Sigmoid colon (tissue), 4 donors: ENCODE measurements around the gene C6orf89.

ENCODE experiments used
- CTCF ChIP-seq, 4 experiments: fragments of 450-650 bp in 3 of 4; fragments of 200-600 bp in 1 of 4; IDR thresholded peaks; one replicate each; pipeline ENCODE4 v1.5.1; 2016 to 2019; ENCODE audit warnings: antibody characterized with exemption in 4 of 4, mild to moderate bottlenecking in 3 of 4, moderate library complexity in 2 of 4
- EP300 ChIP-seq, 4 donors: sonication (generic); formaldehyde crosslinking; IDR thresholded peaks; one replicate each; pipeline ENCODE4 v1.6.1; 2017; ENCODE audit warnings: antibody characterized with exemption in 4 of 4
- POLR2A ChIP-seq, 2 donors: fragments of 450-650 bp; IDR thresholded peaks; one replicate each; pipeline ENCODE4 v1.6.1; 2016; ENCODE audit warnings: antibody characterized with exemption in 2 of 2, mild to moderate bottlenecking in 2 of 2, moderate library complexity in 2 of 2
- POLR2AphosphoS5 ChIP-seq, 4 donors: sonication (generic); formaldehyde crosslinking; IDR thresholded peaks; one replicate each; pipeline ENCODE4 v1.6.1; 2017; ENCODE audit warnings: antibody characterized with exemption in 4 of 4

GRCh38 chr6:36890112-36890663 lies 4.4 kb downstream of the C6orf89 start:
- TF ChIP-seq CTCF (IDR thresholded peaks at IDR 0.05), result no peak
- TF ChIP-seq POLR2A (IDR thresholded peaks at IDR 0.05), result no peak
- no peak for TF ChIP-seq POLR2AphosphoS5 (IDR thresholded peaks at IDR 0.05)
- no peak for TF ChIP-seq EP300 (IDR thresholded peaks at IDR 0.05)
